HepG2 (cell line): ENCODE measurements around the gene HTRA3. TPM values are rescaled to one million over a fixed set of nuclear protein-coding genes. Genes with fewer than 3 reads are reported as not detected.

Experiments
- ATAC-seq: fragments of 200-7000 bp; cut with Tn5 transposase; 3 replicates; pipeline ENCODE4 v1.9.1; 2020; ENCODE audit warnings: mild to moderate bottlenecking, moderate library complexity
- BruUV-seq: library from RNA; stranded (reverse); fragments of 400-500 nt; replicated peaks from 2 replicates; lab custom pipeline; 2021; lab: Mats Ljungman, UMichigan
- CTCF ChIA-PET: fragments of 300-600 bp; formaldehyde crosslinking; extraction: SDS; loops from one replicate; lab custom pipeline; 2021; ENCODE audit warnings: low total read pairs, inconsistent platforms, low intra/inter-chr PET ratio; lab: Yijun Ruan, JAX
- POLR2A ChIA-PET: fragments of 350-600 bp; sonication (Branson Sonifier 250); formaldehyde crosslinking; loops from one replicate; lab custom pipeline; 2020; ENCODE audit warnings: antibody characterized with exemption, inconsistent platforms; lab: Yijun Ruan, JAX
- DNase-seq: peaks from one replicate; pipeline ENCODE4 v3.0.0-alpha.2; 2015; ENCODE audit warnings: low spot score
- FAIRE-seq: peaks from 3 replicates; lab custom pipeline; 2011; peaks lifted over from hg19 to GRCh38; lab: Jason Lieb, UNC
- H2AFZ ChIP-seq: one replicate; pipeline ENCODE4 v1.6.1; 2011; ENCODE audit warnings: low read length, inconsistent platforms
- H3K27ac ChIP-seq: fragments of 300-600 bp; 3 replicates; pipeline ENCODE4 v1.8.0; 2011; ENCODE audit warnings: mixed run types, mild to moderate bottlenecking, mixed read lengths, low read length, inconsistent platforms; ENCODE audit not compliant: insufficient read depth; ENCODE audit errors: extremely low read length
- H3K27me3 ChIP-seq, 2 experiments: fragments of 200-600 bp in 1 of 2; 2 replicates in 1 of 2; 3 replicates in 1 of 2; pipeline versions ENCODE4 v1.6.0 to v1.8.0; 2011; ENCODE audit warnings: low read length in 2 of 2, mild to moderate bottlenecking in 2 of 2, moderate library complexity in 2 of 2, inconsistent platforms in 1 of 2; ENCODE audit not compliant: insufficient read depth in 2 of 2, control insufficient read depth in 1 of 2
- H3K36me3 ChIP-seq, 2 experiments: fragments of 200-600 bp in 1 of 2; replicated peaks in 1 of 2; 2 replicates in 1 of 2; 3 replicates in 1 of 2; pipeline versions ENCODE4 v1.5.1 to v1.8.0; 2011; ENCODE audit warnings: low read length in 2 of 2, inconsistent platforms in 1 of 2; ENCODE audit not compliant: insufficient read depth in 2 of 2, control insufficient read depth in 1 of 2
- H3K4me1 ChIP-seq: 2 replicates; pipeline ENCODE4 v1.5.1; 2012; ENCODE audit warnings: low read length, inconsistent platforms; ENCODE audit not compliant: insufficient read depth
- H3K4me2 ChIP-seq: 2 replicates; pipeline ENCODE4 v1.6.0; 2011; ENCODE audit warnings: low read depth, low read length, inconsistent platforms
- H3K4me3 ChIP-seq, 3 experiments: fragments of 200-600 bp in 1 of 3; sonication (generic), shearing (Covaris generic) in 1 of 3; replicated peaks in 1 of 3; 2 replicates each; pipeline ENCODE4 v1.5.1; 2011 to 2016; ENCODE audit warnings: low read length in 3 of 3, inconsistent platforms in 2 of 3, low read depth in 2 of 3, mild to moderate bottlenecking in 2 of 3, control low read depth in 1 of 3, mixed read lengths in 1 of 3; ENCODE audit not compliant: insufficient read depth in 1 of 3
- H3K79me2 ChIP-seq: one replicate; pipeline ENCODE4 v1.6.1; 2011; ENCODE audit warnings: low read length, inconsistent platforms; ENCODE audit not compliant: insufficient read depth
- H3K9ac ChIP-seq: 2 replicates; pipeline ENCODE4 v1.6.0; 2011; ENCODE audit warnings: mild to moderate bottlenecking, low read depth, low read length, inconsistent platforms; ENCODE audit not compliant: insufficient read depth
- H3K9me3 ChIP-seq: 2 replicates; pipeline ENCODE4 v1.5.1; 2012; ENCODE audit warnings: mild to moderate bottlenecking, low read length
- H4K20me1 ChIP-seq: 2 replicates; pipeline ENCODE4 v1.6.0; 2011; ENCODE audit warnings: inconsistent platforms, mild to moderate bottlenecking, low read length, moderate library complexity; ENCODE audit not compliant: insufficient read depth
- ASH2L ChIP-seq: fragments of 300-600, 200-600 bp; sonication (generic); IDR thresholded peaks from 2 replicates; pipeline ENCODE4 v1.7.0; 2017; ENCODE audit warnings: low read depth, mild to moderate bottlenecking, moderate library complexity, mixed read lengths, low read length; ENCODE audit not compliant: insufficient read length
- CHCHD3 ChIP-seq: sonication (generic); formaldehyde crosslinking; IDR thresholded peaks from 2 replicates; pipeline ENCODE4 v1.8.0; 2022; ENCODE audit warnings: mild to moderate bottlenecking, missing genetic modification reagents, moderate library complexity
- ELF4 ChIP-seq: sonication (generic); formaldehyde crosslinking; IDR thresholded peaks from 2 replicates; pipeline ENCODE4 v1.5.0; 2020; ENCODE audit warnings: missing genetic modification reagents, mild to moderate bottlenecking, moderate library complexity, borderline replicate concordance
- GABPB1 ChIP-seq: IDR thresholded peaks from 2 replicates; pipeline ENCODE4 v1.6.1; 2016; ENCODE audit warnings: mild to moderate bottlenecking, missing genetic modification reagents, moderate library complexity, missing compliant biosample characterization
- MIER2 ChIP-seq: IDR thresholded peaks from 2 replicates; pipeline ENCODE4 v1.6.1; 2016; ENCODE audit warnings: missing biosample characterization, missing genetic modification reagents
- ZNF614 ChIP-seq: IDR thresholded peaks from 2 replicates; pipeline ENCODE4 v1.6.1; 2018; ENCODE audit warnings: missing biosample characterization, missing genetic modification reagents, inconsistent platforms, borderline replicate concordance
- ZNF674 ChIP-seq: sonication (generic); formaldehyde crosslinking; IDR thresholded peaks from 2 replicates; pipeline ENCODE4 v1.5.0; 2020; ENCODE audit warnings: low read depth, mild to moderate bottlenecking, missing genetic modification reagents
- ZSCAN31 ChIP-seq: sonication (generic); formaldehyde crosslinking; IDR thresholded peaks from 2 replicates; pipeline ENCODE4 v1.5.0; 2020; ENCODE audit warnings: low read depth, mild to moderate bottlenecking, missing genetic modification reagents
- WGBS: methylation state at CpG from one replicate; pipeline ENCODE4 v1.1.6; 2017; ENCODE audit warnings: low lambda C conversion rate; 5-methylcytosine and 5-hydroxymethylcytosine counted together
- in situ Hi-C: cut with HindIII; loops from 2 replicates; pipeline ENCODE4 v1.10.0; 2017; ENCODE audit warnings: low pct_unique_long_range_greater_than_20kb; ENCODE audit not compliant: extremely low pct_ligation_motif_present
- intact Hi-C: fragments of 100-400 bp; cut with micrococcal nuclease; formaldehyde crosslinking; loops from one replicate; pipeline ENCODE4 v1.10.0; 2022; ENCODE audit not compliant: unreplicated experiment
- polyA plus RNA-seq, 8 experiments: library from polyadenylated mRNA; depleted of rRNA in 3 of 8; stranded (reverse) in 7 of 8; unstranded in 1 of 8; fragments of >200 nt; fragmentation: Illumina TruSeq in 4 of 8; extraction: Trizol in 4 of 8; gene quantifications; 2 replicates each; pipeline versions ENCODE4 v1.2.1 to v1.2.3, GENCODE V29; 2011 to 2016; ENCODE audit warnings: low read depth in 4 of 8, missing spikeins in 1 of 8, mixed read lengths in 1 of 8; ENCODE audit not compliant: insufficient read depth in 1 of 8
- total RNA-seq, 5 experiments: library from RNA; depleted of rRNA; stranded (reverse); fragments of >200 nt; fragmentation: Illumina TruSeq; extraction: Trizol; gene quantifications; 2 replicates each; pipeline ENCODE4 v1.2.3, GENCODE V29; 2016; ENCODE audit warnings: low read depth in 1 of 5
- TF ChIP-seq, protein P1 (sequence below): sonication (generic); formaldehyde crosslinking; IDR thresholded peaks from 2 replicates; pipeline ENCODE4 v1.5.0; 2020; ENCODE audit warnings: missing genetic modification reagents
- TF ChIP-seq, protein P2 (sequence below): sonication (generic); formaldehyde crosslinking; IDR thresholded peaks from 2 replicates; pipeline ENCODE4 v1.4.0; 2020; ENCODE audit warnings: missing genetic modification reagents
- TF ChIP-seq, protein P3 (sequence below): sonication (generic); formaldehyde crosslinking; IDR thresholded peaks from 2 replicates; pipeline ENCODE4 v1.4.0; 2020; ENCODE audit warnings: missing genetic modification reagents, borderline replicate concordance

HTRA3 gene
- total and polyA plus RNA-seq, 2 of the 13 experiments (the other 11 are each of a cell fraction or from before 2014, with no cell fraction given), result 0.17 TPM; not detected in 1

DNA sequence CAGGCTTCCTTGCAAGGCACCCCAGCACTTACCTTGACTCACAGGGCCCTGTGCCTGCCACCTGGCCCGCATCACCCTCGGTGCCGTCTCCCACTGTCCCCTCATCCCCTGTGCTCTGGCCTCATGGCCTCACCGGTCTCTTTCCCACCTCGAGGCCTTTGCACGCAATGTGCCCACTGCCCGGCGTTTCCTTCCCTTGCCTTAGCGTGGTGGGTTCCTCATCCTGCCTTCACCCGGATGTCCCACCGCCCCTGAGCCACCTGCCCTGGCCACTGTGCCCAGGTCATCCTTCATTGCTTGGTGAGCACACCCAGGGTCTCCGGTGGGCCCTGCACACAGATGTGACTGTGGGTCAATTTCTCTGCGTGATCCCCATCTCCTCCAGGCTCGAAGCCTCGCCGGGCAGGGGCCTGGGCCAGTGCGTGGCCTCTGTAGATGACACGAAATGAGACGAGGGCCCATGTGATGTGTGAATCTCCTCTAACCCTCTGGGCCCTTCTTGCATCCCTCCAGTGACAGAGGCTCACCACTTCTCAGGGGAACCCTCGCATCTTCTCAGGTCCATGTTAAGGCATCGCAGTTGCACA, 4.6 kb downstream of the HTRA3 start:
- H3K27me3 ChIP-seq, result peaks cover 15 to 69% of the 10 kb centered on the region in 2 experiments
- POLR2A ChIA-PET, result no interaction called here
- intact Hi-C loops (no loop called here), in situ Hi-C loops (no loop called here)
- no peak overlapping the region for H3K27ac ChIP-seq
- H3K9ac ChIP-seq, result no peak overlapping the region
- H3K4me1 ChIP-seq, result peaks cover 13% of the 10 kb centered on the region
- no peaks in the 10 kb centered on the region for H3K9me3 ChIP-seq
- WGBS, result 51% methylated on average over 20 of the region's 21 CpGs
- CTCF ChIA-PET, result no interaction called here
- TF ChIP-seq ZNF674 (CRISPR knock-in tag) (no peak), ZNF614 (no peak), ZSCAN31 (CRISPR knock-in tag) (no peak), GABPB1 (no peak), MIER2 (CRISPR knock-in tag) (no peak), ASH2L (no peak), ELF4 (CRISPR knock-in tag) (no peak), CHCHD3 (CRISPR knock-in tag) (no peak)
- TF ChIP-seq, protein P1, sequence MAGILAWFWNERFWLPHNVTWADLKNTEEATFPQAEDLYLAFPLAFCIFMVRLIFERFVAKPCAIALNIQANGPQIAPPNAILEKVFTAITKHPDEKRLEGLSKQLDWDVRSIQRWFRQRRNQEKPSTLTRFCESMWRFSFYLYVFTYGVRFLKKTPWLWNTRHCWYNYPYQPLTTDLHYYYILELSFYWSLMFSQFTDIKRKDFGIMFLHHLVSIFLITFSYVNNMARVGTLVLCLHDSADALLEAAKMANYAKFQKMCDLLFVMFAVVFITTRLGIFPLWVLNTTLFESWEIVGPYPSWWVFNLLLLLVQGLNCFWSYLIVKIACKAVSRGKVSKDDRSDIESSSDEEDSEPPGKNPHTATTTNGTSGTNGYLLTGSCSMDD (CRISPR knock-in tag), result no peak
- TF ChIP-seq, protein P2, sequence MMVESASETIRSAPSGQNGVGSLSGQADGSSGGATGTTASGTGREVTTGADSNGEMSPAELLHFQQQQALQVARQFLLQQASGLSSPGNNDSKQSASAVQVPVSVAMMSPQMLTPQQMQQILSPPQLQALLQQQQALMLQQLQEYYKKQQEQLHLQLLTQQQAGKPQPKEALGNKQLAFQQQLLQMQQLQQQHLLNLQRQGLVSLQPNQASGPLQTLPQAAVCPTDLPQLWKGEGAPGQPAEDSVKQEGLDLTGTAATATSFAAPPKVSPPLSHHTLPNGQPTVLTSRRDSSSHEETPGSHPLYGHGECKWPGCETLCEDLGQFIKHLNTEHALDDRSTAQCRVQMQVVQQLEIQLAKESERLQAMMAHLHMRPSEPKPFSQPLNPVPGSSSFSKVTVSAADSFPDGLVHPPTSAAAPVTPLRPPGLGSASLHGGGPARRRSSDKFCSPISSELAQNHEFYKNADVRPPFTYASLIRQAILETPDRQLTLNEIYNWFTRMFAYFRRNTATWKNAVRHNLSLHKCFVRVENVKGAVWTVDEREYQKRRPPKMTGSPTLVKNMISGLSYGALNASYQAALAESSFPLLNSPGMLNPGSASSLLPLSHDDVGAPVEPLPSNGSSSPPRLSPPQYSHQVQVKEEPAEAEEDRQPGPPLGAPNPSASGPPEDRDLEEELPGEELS (CRISPR knock-in tag), result no peak
- TF ChIP-seq, protein P3, sequence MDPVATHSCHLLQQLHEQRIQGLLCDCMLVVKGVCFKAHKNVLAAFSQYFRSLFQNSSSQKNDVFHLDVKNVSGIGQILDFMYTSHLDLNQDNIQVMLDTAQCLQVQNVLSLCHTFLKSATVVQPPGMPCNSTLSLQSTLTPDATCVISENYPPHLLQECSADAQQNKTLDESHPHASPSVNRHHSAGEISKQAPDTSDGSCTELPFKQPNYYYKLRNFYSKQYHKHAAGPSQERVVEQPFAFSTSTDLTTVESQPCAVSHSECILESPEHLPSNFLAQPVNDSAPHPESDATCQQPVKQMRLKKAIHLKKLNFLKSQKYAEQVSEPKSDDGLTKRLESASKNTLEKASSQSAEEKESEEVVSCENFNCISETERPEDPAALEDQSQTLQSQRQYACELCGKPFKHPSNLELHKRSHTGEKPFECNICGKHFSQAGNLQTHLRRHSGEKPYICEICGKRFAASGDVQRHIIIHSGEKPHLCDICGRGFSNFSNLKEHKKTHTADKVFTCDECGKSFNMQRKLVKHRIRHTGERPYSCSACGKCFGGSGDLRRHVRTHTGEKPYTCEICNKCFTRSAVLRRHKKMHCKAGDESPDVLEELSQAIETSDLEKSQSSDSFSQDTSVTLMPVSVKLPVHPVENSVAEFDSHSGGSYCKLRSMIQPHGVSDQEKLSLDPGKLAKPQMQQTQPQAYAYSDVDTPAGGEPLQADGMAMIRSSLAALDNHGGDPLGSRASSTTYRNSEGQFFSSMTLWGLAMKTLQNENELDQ (CRISPR knock-in tag), result no peak
- TF ChIP-seq, all 625 proteins: peak for 0
- H3K36me3 ChIP-seq, result no peaks in the 10 kb centered on the region
- DNase-seq, result no peak
- no peak overlapping the region for H2AFZ ChIP-seq
- H3K4me2 ChIP-seq, result no peak overlapping the region
- no peak overlapping the region for H3K4me3 ChIP-seq
- no TSS peak for BruUV-seq
- no peak for ATAC-seq
- H3K79me2 ChIP-seq, result no peaks in the 10 kb centered on the region
- no peak for FAIRE-seq
- no peaks in the 10 kb centered on the region for H4K20me1 ChIP-seq
